BJ (cell line): Measurements from ENCODE around the gene OR6J1. TPM values are rescaled to one million over a fixed set of nuclear protein-coding genes. Genes with fewer than 3 reads are reported as not detected.

Source experiments
- CTCF ChIA-PET: fragments of 350-600 bp; formaldehyde crosslinking; extraction: SDS; loops from one replicate; lab custom pipeline; 2021; ENCODE audit warnings: antibody characterized with exemption, inconsistent platforms; lab: Yijun Ruan, JAX
- POLR2A ChIA-PET: fragments of 300-600 bp; sonication (Branson Sonifier 250); formaldehyde crosslinking; extraction: SDS; loops from one replicate; lab custom pipeline; 2021; ENCODE audit warnings: antibody characterized with exemption; lab: Charles Lee
- DNase-seq: peaks from one replicate; pipeline ENCODE4 v3.0.0-alpha.2; 2011; ENCODE audit warnings: low read depth
- H3K27me3 ChIP-seq: 2 replicates; pipeline ENCODE4 v1.6.0; 2011; ENCODE audit warnings: low read length; ENCODE audit not compliant: control insufficient read depth, insufficient read depth
- H3K36me3 ChIP-seq: 2 replicates; pipeline ENCODE4 v1.5.1; 2011; ENCODE audit warnings: low read length; ENCODE audit not compliant: control insufficient read depth, insufficient read depth
- H3K4me3 ChIP-seq: 2 replicates; pipeline ENCODE4 v1.5.1; 2011; ENCODE audit warnings: low read depth, mild to moderate bottlenecking, control low read depth, low read length
- CTCF ChIP-seq: IDR thresholded peaks from 2 replicates; pipeline ENCODE4 v1.5.1; 2011; ENCODE audit warnings: low read depth, mild to moderate bottlenecking, control low read depth, inconsistent platforms, low read length, moderate library complexity; ENCODE audit not compliant: insufficient read depth
- polyA plus RNA-seq: library from polyadenylated mRNA; depleted of rRNA; stranded (reverse); fragments of >200 nt; gene quantifications from 2 replicates; pipeline ENCODE4 v1.2.3, GENCODE V29; 2011

Gene OR6J1
- polyA plus RNA-seq, 1 experiment = not detected

- no peak for TF ChIP-seq CTCF
- no peak for DNase-seq
- Histone ChIP-seq H3K27me3 (peaks cover 2% of the 10 kb centered on the region), H3K36me3 (peaks cover 13% of the 10 kb centered on the region), H3K4me3 (peak within 1 kb of the TSS; percentile 95)
- ChIA-PET POLR2A (interaction anchor here (1.0 to 2.0 kb wide), 4 partner anchors 8 to 14 kb away, joined by 3 to 5 read pairs (median 4); no protein-coding TSS in a partner anchor), CTCF (interaction anchor here (0.6 to 6.3 kb wide), 12 partner anchors 9 to 253 kb away, joined by 3 to 45 read pairs (median 4); partner anchors contain the start of gene DAD1)
Measured at GRCh38 chr14:22598099-22598895, 45.9 kb downstream of the OR6J1 start, which contains the start of gene ABHD4. ABHD4 (plus strand) TSS chr14:22598300; CDS start chr14:22598307, 7 bp downstream.

GRCh38 chr14:22597771-22598098 lies 46.4 kb downstream of the OR6J1 start:
- no peak for TF ChIP-seq CTCF
- POLR2A ChIA-PET = interaction anchor here (1.0 to 2.0 kb wide), 2 partner anchors 8 to 10 kb away, joined by 3 to 4 read pairs; no protein-coding TSS in a partner anchor
- CTCF ChIA-PET = interaction anchor here (0.6 to 6.3 kb wide), 9 partner anchors 8 to 253 kb away, joined by 3 to 45 read pairs (median 10); partner anchors contain the start of gene DAD1
- peak overlapping the region; percentile 95 for H3K4me3 ChIP-seq
- peaks cover 10% of the 10 kb centered on the region for H3K36me3 ChIP-seq
- H3K27me3 ChIP-seq = peaks cover 3% of the 10 kb centered on the region
- no peak for DNase-seq

GRCh38 chr14:22597265-22597664 lies 46.9 kb downstream of the OR6J1 start:
- Histone ChIP-seq H3K36me3 (peaks cover 6% of the 10 kb centered on the region), H3K4me3 (no peak overlapping the region), H3K27me3 (peaks cover 6% of the 10 kb centered on the region)
- no peak for DNase-seq
- ChIA-PET CTCF (interaction anchor here (1.0 to 6.3 kb wide), 6 partner anchors 11 to 56 kb away, joined by 3 to 45 read pairs (median 14); no protein-coding TSS in a partner anchor), POLR2A (interaction anchor here (2.0 kb wide), 1 partner anchor 10 kb away, joined by 4 read pairs; no protein-coding TSS in a partner anchor)
- TF ChIP-seq CTCF = no peak

- peaks cover 6% of the 10 kb centered on the region for H3K27me3 ChIP-seq
- no peak overlapping the region for H3K4me3 ChIP-seq
- no peak for DNase-seq
- POLR2A ChIA-PET = no interaction called here
- no peak for TF ChIP-seq CTCF
- CTCF ChIA-PET = interaction anchor here (2.3 to 2.9 kb wide), 2 partner anchors 25 to 56 kb away, joined by 7 to 18 read pairs; no protein-coding TSS in a partner anchor
- H3K36me3 ChIP-seq = no peaks in the 10 kb centered on the region; the same call in 1 of the 2 replicates
Measured at GRCh38 chr14:22596354-22596879, 47.7 kb downstream of the OR6J1 start.
